GM12872 (cell line): Measurements from ENCODE around the gene UROS.

ENCODE experiments used
- TF ChIP-seq, protein P1 (sequence below): IDR thresholded peaks from 3 replicates; pipeline ENCODE4 v1.5.1; 2011; ENCODE audit warnings: low read depth, mild to moderate bottlenecking, low read length, moderate library complexity; ENCODE audit not compliant: insufficient read depth

Gene UROS

DNA sequence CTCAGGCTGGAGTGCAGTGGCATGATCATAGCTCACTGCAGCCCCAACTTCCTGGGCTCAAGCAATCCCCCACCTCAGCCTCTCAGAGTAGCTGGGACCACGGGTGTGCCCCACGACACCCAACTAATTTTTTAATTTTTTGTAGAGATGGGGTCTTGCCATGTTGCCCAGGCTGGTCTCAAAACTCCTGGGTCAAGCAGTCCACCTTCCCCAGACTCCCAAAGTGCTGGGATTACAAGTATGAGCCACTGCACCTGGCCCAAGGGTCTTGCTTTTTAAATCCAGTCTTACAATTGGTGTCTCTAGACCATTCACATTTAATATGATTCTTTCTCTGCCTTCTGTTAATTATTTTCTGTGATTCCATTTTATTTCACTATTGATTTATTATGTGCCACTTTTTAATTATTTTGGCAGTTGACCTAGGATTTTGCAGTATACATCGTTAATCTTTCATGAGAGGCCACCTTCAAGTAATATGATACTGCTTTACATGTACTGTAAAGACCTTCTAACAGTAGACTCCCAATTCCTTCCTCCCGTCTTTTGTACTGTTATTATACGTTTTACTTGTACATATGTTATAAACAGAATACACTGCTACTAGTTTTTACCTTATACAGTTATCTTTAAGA lies 66.1 kb downstream of the UROS start:
- TF ChIP-seq, protein P1, sequence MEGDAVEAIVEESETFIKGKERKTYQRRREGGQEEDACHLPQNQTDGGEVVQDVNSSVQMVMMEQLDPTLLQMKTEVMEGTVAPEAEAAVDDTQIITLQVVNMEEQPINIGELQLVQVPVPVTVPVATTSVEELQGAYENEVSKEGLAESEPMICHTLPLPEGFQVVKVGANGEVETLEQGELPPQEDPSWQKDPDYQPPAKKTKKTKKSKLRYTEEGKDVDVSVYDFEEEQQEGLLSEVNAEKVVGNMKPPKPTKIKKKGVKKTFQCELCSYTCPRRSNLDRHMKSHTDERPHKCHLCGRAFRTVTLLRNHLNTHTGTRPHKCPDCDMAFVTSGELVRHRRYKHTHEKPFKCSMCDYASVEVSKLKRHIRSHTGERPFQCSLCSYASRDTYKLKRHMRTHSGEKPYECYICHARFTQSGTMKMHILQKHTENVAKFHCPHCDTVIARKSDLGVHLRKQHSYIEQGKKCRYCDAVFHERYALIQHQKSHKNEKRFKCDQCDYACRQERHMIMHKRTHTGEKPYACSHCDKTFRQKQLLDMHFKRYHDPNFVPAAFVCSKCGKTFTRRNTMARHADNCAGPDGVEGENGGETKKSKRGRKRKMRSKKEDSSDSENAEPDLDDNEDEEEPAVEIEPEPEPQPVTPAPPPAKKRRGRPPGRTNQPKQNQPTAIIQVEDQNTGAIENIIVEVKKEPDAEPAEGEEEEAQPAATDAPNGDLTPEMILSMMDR = no peak

DNA sequence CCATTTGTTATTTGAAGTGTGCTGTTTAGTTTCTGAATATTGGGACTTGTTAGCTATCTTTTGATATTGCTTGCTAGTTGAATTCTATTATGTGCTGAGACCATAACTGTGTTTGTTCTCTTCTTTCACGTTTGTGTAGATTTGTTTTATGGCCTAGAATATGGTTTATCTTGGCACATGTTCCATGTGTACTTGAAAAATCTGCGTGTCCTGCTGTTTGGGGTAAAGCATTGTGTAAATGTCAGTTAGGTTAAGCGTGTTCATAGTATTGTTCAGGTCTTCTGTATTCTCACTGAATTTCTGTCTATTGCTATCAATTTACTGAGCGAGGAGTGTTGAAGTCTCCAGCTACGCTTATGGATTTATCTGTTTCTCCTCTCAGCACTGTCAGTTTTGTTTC lies 66.9 kb downstream of the UROS start:
- TF ChIP-seq, protein P1 = no peak

DNA sequence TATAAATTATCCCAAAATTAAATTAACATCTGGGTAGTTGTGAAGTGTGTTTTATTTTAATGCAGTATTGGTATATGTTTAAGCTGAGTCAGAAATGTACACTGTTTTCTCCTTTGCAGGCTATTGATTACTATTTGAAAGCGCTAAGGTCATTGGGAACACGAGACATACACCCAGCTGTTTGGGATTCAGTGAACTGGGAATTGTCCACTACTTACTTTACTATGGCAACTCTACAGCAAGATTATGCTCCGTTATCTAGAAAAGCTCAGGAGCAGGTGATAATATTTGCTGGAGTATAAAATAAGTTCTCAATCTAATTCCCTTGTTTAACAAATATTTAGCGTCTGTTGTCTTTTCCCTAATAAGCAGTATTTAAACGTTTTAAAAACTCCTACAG lies 75.6 kb downstream of the UROS start:
- TF ChIP-seq, protein P1 = no peak

DNA sequence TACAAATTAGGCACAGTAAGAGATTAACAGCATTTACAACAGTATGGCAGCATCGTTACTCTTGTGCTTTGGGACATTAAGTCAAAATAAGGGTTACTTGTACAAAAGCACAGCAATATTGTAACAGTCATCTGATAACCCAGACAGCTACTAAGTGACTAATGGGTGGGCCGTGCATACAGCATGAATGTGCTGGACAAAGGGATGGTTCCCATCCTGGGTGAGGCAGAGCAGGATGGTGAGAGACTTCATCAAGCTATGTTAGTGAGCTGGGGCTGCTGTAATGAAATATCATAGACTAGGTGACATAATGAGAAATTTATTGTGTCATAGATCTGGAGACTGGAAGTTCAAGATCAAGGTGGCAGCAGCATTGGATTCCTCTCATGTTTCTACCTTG lies 78.1 kb downstream of the UROS start:
- TF ChIP-seq, protein P1 = no peak

DNA sequence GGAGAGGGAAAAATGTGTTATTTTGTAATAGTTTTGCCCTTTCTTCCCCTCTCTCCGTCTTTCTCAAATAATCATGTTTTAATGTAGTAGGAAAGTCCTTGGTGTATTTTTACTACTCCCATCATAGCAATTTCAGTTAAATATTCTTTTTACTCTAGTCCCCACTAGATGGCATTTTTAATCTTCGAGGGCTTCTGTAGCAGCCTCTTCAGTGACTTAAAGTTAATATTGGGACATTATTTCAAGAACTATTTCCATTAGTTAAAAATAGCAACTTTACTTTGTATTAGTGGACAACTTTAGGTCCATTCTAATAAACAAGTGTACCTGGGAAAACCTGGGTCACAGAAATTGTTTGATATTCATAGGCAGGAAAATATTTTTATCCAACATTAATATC lies 80.6 kb downstream of the UROS start:
- TF ChIP-seq, protein P1 = no peak

DNA sequence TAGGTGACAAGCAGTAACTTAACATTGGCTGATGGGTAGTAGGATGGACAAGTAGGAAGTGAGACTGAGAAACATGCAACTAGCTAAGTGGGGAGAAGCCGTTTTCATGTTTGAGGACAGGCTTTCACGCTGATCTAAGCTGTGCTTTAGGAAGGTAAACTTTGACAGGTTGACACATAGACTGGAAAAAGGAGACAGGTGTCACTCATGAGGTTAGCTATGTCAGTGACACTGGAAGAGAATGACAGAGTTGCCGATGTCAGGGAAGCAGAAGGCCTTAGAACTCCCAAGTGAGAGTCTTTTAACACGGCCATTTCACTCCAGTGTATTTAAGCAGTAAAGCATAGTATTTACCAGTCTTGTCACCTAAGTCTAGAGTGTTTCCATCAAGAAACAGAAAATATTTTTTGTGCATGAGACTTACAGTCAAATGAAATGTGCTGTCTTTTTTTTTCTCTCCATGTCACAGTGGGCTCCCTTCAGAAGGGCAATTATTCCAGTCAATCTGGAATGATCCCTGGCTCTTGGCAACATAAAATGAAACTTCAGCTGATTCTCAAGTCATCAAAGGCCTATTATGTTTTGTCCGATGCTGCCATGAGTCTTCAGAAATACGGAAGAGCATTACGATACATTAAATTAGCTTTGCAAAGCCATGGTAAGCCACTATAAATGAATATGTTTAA lies 82.9 kb downstream of the UROS start:
- TF ChIP-seq, protein P1 = no peak
